NCI-H524 (cell line): ENCODE results near the gene UNC93B1.
"Not testable (repeated sequence)": the region's sequence is repeated elsewhere in the genome, so short reads cannot be mapped to it uniquely, and the experiment has no call there.

Experiments used
- DNase-seq, 2 experiments: peaks; one replicate each; lab custom pipeline; 2025; lab: John Stamatoyannopoulos, UW

UNC93B1 gene

GRCh38 chr11:68009391-68010089 is 5.6 kb upstream of the UNC93B1 start:
- DNase-seq, result no peak

GRCh38 chr11:68008381-68009337 is 4.8 kb upstream of the UNC93B1 start:
- DNase-seq, result no peak

- no peak for DNase-seq
Measured at GRCh38 chr11:68007498-68008380, 3.8 kb upstream of the UNC93B1 start.

- no peak for DNase-seq
Measured at GRCh38 chr11:68006606-68007166, 2.8 kb upstream of the UNC93B1 start.

- no peak for DNase-seq
Measured at GRCh38 chr11:68004551-68005335, 846 bp upstream of the UNC93B1 start.

GRCh38 chr11:68002938-68003845 is 705 bp downstream of the UNC93B1 start:
- no peak for DNase-seq

GRCh38 chr11:68002575-68002937 is 1.3 kb downstream of the UNC93B1 start:
- DNase-seq, result no peak

- DNase-seq, result no peak
Measured at GRCh38 chr11:67999704-68000103, 4.2 kb downstream of the UNC93B1 start.

- DNase-seq, result no peak
Measured at GRCh38 chr11:67999201-67999629, 4.7 kb downstream of the UNC93B1 start.

GRCh38 chr11:67998150-67999045 is 5.5 kb downstream of the UNC93B1 start:
- DNase-seq, result no peak

- no peak for DNase-seq
Measured at GRCh38 chr11:67997475-67997921, 6.4 kb downstream of the UNC93B1 start.

GRCh38 chr11:67996622-67997474 is 7.0 kb downstream of the UNC93B1 start:
- DNase-seq, result no peak

GRCh38 chr11:67996051-67996450 is 7.8 kb downstream of the UNC93B1 start:
- no peak for DNase-seq

GRCh38 chr11:67995579-67995978 is 8.3 kb downstream of the UNC93B1 start:
- DNase-seq, result not testable (repeated sequence)

- DNase-seq, result not testable (repeated sequence)
Measured at GRCh38 chr11:67995129-67995528, 8.8 kb downstream of the UNC93B1 start.

GRCh38 chr11:67994387-67994786 is 9.5 kb downstream of the UNC93B1 start:
- DNase-seq, result not testable (repeated sequence)

- peak in 1 of 2 experiments; percentile 38 for DNase-seq
Measured at GRCh38 chr11:67993821-67994220, 10.1 kb downstream of the UNC93B1 start.
